Liver (tissue), 9 donors: ENCODE measurements around the gene NLRC5. TPM values are rescaled to one million over a fixed set of nuclear protein-coding genes. Genes with fewer than 3 reads are reported as not detected.

ENCODE experiments used
- DNase-seq: peaks from one replicate; pipeline ENCODE4 v3.0.0-alpha.2; 2017; ENCODE audit warnings: low spot score
- H3K27ac ChIP-seq, 2 donors: one replicate each; pipeline ENCODE4 v1.7.0; 2013; ENCODE audit warnings: inconsistent platforms in 2 of 2, low read length in 2 of 2, control low read depth in 1 of 2, low read depth in 1 of 2, mild to moderate bottlenecking in 1 of 2
- H3K27me3 ChIP-seq, 4 donors: one replicate each; pipeline versions ENCODE4 v1.6.1 to v1.7.0; 2013; ENCODE audit warnings: low read length in 3 of 4, inconsistent platforms in 1 of 4, mild to moderate bottlenecking in 1 of 4, moderate library complexity in 1 of 4; ENCODE audit not compliant: control insufficient read depth in 4 of 4, insufficient read depth in 4 of 4
- H3K36me3 ChIP-seq, 4 donors: one replicate each; pipeline versions ENCODE4 v1.6.1 to v1.7.0; 2013; ENCODE audit warnings: low read length in 3 of 4, mild to moderate bottlenecking in 3 of 4, low read depth in 1 of 4, moderate library complexity in 1 of 4; ENCODE audit not compliant: control insufficient read depth in 4 of 4, insufficient read depth in 3 of 4
- H3K4me1 ChIP-seq, 4 donors: one replicate each; pipeline versions ENCODE4 v1.6.1 to v1.7.0; 2013; ENCODE audit warnings: low read length in 3 of 4, mild to moderate bottlenecking in 3 of 4, moderate library complexity in 1 of 4; ENCODE audit not compliant: control insufficient read depth in 4 of 4, insufficient read depth in 4 of 4
- H3K4me3 ChIP-seq, 3 donors: one replicate each; pipeline versions ENCODE4 v1.6.1 to v1.7.0; 2013; ENCODE audit warnings: low read length in 3 of 3, control low read depth in 1 of 3, low read depth in 1 of 3, mild to moderate bottlenecking in 1 of 3
- H3K9ac ChIP-seq, 2 donors: one replicate each; pipeline ENCODE4 v1.7.0; 2013; ENCODE audit warnings: low read length in 2 of 2, mild to moderate bottlenecking in 2 of 2, moderate library complexity in 2 of 2, control low read depth in 1 of 2, low read depth in 1 of 2
- H3K9me3 ChIP-seq, 4 donors: one replicate each; pipeline versions ENCODE4 v1.6.1 to v1.7.0; 2013; ENCODE audit warnings: low read length in 3 of 4; ENCODE audit not compliant: control insufficient read depth in 4 of 4
- EGR1 ChIP-seq, 2 donors: IDR thresholded peaks; 2 replicates each; pipeline ENCODE4 v1.6.1; 2016 to 2018; ENCODE audit warnings: antibody characterized with exemption in 2 of 2, low read depth in 2 of 2
- FOXA1 ChIP-seq: IDR thresholded peaks from 2 replicates; pipeline ENCODE4 v1.6.1; 2016; ENCODE audit warnings: antibody characterized with exemption
- FOXA2 ChIP-seq: IDR thresholded peaks from 2 replicates; pipeline ENCODE4 v1.6.1; 2016; ENCODE audit warnings: antibody characterized with exemption
- GABPA ChIP-seq, 2 donors: IDR thresholded peaks in 1 of 2; conservative IDR thresholded peaks in 1 of 2; 2 replicates each; pipeline ENCODE4 v1.6.1; 2016; ENCODE audit warnings: antibody characterized with exemption in 2 of 2, mild to moderate bottlenecking in 1 of 2, moderate library complexity in 1 of 2
- HNF4A ChIP-seq, 2 donors: conservative IDR thresholded peaks; 2 replicates each; pipeline ENCODE4 v1.6.1; 2016; ENCODE audit warnings: antibody characterized with exemption in 2 of 2, mild to moderate bottlenecking in 2 of 2
- HNF4G ChIP-seq: IDR thresholded peaks from 2 replicates; pipeline ENCODE4 v1.6.1; 2016; ENCODE audit warnings: antibody characterized with exemption
- JUND ChIP-seq, 2 donors: IDR thresholded peaks; 2 replicates each; pipeline ENCODE4 v1.6.1; 2016; ENCODE audit warnings: antibody characterized with exemption in 2 of 2
- NR2F2 ChIP-seq: IDR thresholded peaks from 2 replicates; pipeline ENCODE4 v1.6.1; 2016; ENCODE audit warnings: antibody characterized with exemption
- RAD21 ChIP-seq, 2 donors: IDR thresholded peaks; 2 replicates each; pipeline ENCODE4 v1.6.1; 2016; ENCODE audit warnings: antibody characterized with exemption in 2 of 2, mild to moderate bottlenecking in 2 of 2
- RXRA ChIP-seq, 2 donors: IDR thresholded peaks; 2 replicates each; pipeline ENCODE4 v1.6.1; 2017 to 2018; ENCODE audit warnings: antibody characterized with exemption in 2 of 2, mild to moderate bottlenecking in 1 of 2
- SP1 ChIP-seq: IDR thresholded peaks from 2 replicates; pipeline ENCODE4 v1.6.1; 2018; ENCODE audit warnings: antibody characterized with exemption, mild to moderate bottlenecking
- TAF1 ChIP-seq: conservative IDR thresholded peaks from 2 replicates; pipeline ENCODE4 v1.6.1; 2016; ENCODE audit warnings: antibody characterized with exemption, mild to moderate bottlenecking
- YY1 ChIP-seq: IDR thresholded peaks from 2 replicates; pipeline ENCODE4 v1.6.1; 2016; ENCODE audit warnings: antibody characterized with exemption, mild to moderate bottlenecking
- WGBS: extraction: QIAGEN DNeasy Blood & Tissue Kit; methylation state at CpG from one replicate; pipeline ENCODE4 v1.1.7; 2013; 5-methylcytosine and 5-hydroxymethylcytosine counted together
- polyA plus RNA-seq, 2 donors: library from polyadenylated mRNA; stranded (reverse) in 1 of 2; unstranded in 1 of 2; fragments of 200-250 nt in 1 of 2; fragments of >200 nt in 1 of 2; fragmentation: Nextera tagmentation in 1 of 2; extraction: Ambion mirVana in 1 of 2; gene quantifications; one replicate each; pipeline versions ENCODE4 v1.2.1 to v1.2.3, GENCODE V29; 2013 to 2015
- total RNA-seq, 2 donors: library from RNA; depleted of rRNA; stranded (reverse); fragments of >200 nt; gene quantifications; one replicate each; pipeline ENCODE4 v1.2.3, GENCODE V29; 2014
- TF ChIP-seq, protein P1 (sequence below): IDR thresholded peaks from 2 replicates; pipeline ENCODE4 v1.6.1; 2016; ENCODE audit warnings: antibody characterized with exemption, mild to moderate bottlenecking
- TF ChIP-seq, protein P2 (sequence below): IDR thresholded peaks from 2 replicates; pipeline ENCODE4 v1.6.1; 2016; ENCODE audit warnings: antibody characterized with exemption
- TF ChIP-seq, protein P3 (sequence below): IDR thresholded peaks from 2 replicates; pipeline ENCODE4 v1.6.1; 2016; ENCODE audit warnings: antibody characterized with exemption
- TF ChIP-seq, protein P4 (sequence below): fragments of 150-350 bp; IDR thresholded peaks from 2 replicates; pipeline ENCODE4 v1.5.1; 2017; ENCODE audit warnings: improper control_type of control experiment, low read depth, low read length; ENCODE audit not compliant: missing input control
- TF ChIP-seq, protein P5 (sequence below): IDR thresholded peaks from 2 replicates; pipeline ENCODE4 v1.6.1; 2016; ENCODE audit warnings: antibody characterized with exemption
- donor health status: healthy.
- donor health status: healthy.
- donor health status: healthy.
- donor health status: healthy.
- donor health status: healthy.

The NLRC5 gene
- total and polyA plus RNA-seq, 4 donors, result 4.7 to 23.3 (median 8.8) TPM

DNA sequence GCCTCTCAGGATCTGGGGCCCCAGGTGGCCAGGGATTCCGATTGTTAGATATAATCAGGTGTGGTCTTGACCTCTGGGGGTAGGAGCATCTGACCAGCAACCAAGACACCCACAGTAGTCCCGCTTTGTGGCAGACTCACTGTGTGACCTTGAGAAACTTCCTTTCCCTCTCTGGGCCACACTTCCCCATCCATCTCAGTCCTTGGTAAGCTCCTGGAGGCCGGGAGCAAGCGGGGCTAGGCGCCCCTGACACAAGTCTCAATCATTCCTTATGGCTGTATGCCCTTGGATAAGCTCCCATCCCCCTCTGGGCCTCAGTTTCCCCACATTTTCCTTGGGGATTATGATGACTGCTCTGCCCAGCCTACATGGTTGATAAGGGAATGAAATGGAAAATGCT is 124.3 kb downstream of the NLRC5 start:
- Histone ChIP-seq H3K9me3 (no peaks in the 10 kb centered on the region), H3K27ac (no peak overlapping the region), H3K4me1 (peaks cover 0 to 5% (median 0%) of the 10 kb centered on the region in 4 donors), H3K27me3 (no peaks in the 10 kb centered on the region), H3K4me3 (no peak overlapping the region), H3K9ac (no peak overlapping the region), H3K36me3 (no peaks in the 10 kb centered on the region)
- 93% methylated on average over 5 of the region's 5 CpGs for WGBS
- no peak for DNase-seq
- TF ChIP-seq RAD21 (IDR thresholded peaks at IDR 0.05) (no peak), HNF4G (no peak), FOXA2 (no peak), EGR1 (IDR thresholded peaks at IDR 0.05; ENCODE audit: low read depth in 2 of 2) (no peak), TAF1 (no peak), RXRA (IDR thresholded peaks at IDR 0.05) (no peak), YY1 (no peak), SP1 (no peak), FOXA1 (no peak), JUND (IDR thresholded peaks at IDR 0.05) (no peak), GABPA (IDR thresholded peaks at IDR 0.05 in 1 of 2, conservative IDR thresholded peaks at IDR 0.05 in 1 of 2) (no peak), NR2F2 (no peak), HNF4A (conservative IDR thresholded peaks at IDR 0.05) (no peak)
- TF ChIP-seq, protein P1, sequence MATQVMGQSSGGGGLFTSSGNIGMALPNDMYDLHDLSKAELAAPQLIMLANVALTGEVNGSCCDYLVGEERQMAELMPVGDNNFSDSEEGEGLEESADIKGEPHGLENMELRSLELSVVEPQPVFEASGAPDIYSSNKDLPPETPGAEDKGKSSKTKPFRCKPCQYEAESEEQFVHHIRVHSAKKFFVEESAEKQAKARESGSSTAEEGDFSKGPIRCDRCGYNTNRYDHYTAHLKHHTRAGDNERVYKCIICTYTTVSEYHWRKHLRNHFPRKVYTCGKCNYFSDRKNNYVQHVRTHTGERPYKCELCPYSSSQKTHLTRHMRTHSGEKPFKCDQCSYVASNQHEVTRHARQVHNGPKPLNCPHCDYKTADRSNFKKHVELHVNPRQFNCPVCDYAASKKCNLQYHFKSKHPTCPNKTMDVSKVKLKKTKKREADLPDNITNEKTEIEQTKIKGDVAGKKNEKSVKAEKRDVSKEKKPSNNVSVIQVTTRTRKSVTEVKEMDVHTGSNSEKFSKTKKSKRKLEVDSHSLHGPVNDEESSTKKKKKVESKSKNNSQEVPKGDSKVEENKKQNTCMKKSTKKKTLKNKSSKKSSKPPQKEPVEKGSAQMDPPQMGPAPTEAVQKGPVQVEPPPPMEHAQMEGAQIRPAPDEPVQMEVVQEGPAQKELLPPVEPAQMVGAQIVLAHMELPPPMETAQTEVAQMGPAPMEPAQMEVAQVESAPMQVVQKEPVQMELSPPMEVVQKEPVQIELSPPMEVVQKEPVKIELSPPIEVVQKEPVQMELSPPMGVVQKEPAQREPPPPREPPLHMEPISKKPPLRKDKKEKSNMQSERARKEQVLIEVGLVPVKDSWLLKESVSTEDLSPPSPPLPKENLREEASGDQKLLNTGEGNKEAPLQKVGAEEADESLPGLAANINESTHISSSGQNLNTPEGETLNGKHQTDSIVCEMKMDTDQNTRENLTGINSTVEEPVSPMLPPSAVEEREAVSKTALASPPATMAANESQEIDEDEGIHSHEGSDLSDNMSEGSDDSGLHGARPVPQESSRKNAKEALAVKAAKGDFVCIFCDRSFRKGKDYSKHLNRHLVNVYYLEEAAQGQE, result no peak
- TF ChIP-seq, protein P2, sequence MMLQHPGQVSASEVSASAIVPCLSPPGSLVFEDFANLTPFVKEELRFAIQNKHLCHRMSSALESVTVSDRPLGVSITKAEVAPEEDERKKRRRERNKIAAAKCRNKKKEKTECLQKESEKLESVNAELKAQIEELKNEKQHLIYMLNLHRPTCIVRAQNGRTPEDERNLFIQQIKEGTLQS, result no peak
- TF ChIP-seq, protein P3, sequence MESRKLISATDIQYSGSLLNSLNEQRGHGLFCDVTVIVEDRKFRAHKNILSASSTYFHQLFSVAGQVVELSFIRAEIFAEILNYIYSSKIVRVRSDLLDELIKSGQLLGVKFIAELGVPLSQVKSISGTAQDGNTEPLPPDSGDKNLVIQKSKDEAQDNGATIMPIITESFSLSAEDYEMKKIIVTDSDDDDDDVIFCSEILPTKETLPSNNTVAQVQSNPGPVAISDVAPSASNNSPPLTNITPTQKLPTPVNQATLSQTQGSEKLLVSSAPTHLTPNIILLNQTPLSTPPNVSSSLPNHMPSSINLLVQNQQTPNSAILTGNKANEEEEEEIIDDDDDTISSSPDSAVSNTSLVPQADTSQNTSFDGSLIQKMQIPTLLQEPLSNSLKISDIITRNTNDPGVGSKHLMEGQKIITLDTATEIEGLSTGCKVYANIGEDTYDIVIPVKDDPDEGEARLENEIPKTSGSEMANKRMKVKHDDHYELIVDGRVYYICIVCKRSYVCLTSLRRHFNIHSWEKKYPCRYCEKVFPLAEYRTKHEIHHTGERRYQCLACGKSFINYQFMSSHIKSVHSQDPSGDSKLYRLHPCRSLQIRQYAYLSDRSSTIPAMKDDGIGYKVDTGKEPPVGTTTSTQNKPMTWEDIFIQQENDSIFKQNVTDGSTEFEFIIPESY, result no peak
- TF ChIP-seq, protein P4, sequence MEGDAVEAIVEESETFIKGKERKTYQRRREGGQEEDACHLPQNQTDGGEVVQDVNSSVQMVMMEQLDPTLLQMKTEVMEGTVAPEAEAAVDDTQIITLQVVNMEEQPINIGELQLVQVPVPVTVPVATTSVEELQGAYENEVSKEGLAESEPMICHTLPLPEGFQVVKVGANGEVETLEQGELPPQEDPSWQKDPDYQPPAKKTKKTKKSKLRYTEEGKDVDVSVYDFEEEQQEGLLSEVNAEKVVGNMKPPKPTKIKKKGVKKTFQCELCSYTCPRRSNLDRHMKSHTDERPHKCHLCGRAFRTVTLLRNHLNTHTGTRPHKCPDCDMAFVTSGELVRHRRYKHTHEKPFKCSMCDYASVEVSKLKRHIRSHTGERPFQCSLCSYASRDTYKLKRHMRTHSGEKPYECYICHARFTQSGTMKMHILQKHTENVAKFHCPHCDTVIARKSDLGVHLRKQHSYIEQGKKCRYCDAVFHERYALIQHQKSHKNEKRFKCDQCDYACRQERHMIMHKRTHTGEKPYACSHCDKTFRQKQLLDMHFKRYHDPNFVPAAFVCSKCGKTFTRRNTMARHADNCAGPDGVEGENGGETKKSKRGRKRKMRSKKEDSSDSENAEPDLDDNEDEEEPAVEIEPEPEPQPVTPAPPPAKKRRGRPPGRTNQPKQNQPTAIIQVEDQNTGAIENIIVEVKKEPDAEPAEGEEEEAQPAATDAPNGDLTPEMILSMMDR, result no peak
- TF ChIP-seq, protein P5, sequence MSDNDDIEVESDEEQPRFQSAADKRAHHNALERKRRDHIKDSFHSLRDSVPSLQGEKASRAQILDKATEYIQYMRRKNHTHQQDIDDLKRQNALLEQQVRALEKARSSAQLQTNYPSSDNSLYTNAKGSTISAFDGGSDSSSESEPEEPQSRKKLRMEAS, result no peak
